GM23338 (cell line): ENCODE data around the gene PTK6. TPM values are rescaled to one million over a fixed set of nuclear protein-coding genes. Genes with fewer than 3 reads are reported as not detected.

Experiments
- ATAC-seq: fragments of 200-7000 bp; cut with Tn5 transposase; 3 replicates; pipeline ENCODE4 v1.9.1; 2020
- DNase-seq: peaks from one replicate; pipeline ENCODE4 v3.0.0-alpha.2; 2015; ENCODE audit warnings: low spot score
- H2AFZ ChIP-seq: fragments of 200-600 bp; sonication (generic); 2 replicates; pipeline ENCODE4 v1.8.0; 2016; ENCODE audit warnings: antibody characterized with exemption, mild to moderate bottlenecking, moderate library complexity
- H3F3A ChIP-seq: fragments of 200-600 bp; sonication (generic); replicated peaks from 2 replicates; pipeline ENCODE4 v1.8.0; 2017; ENCODE audit warnings: antibody characterized with exemption, mixed run types, low read depth
- H3K27ac ChIP-seq: fragments of 200-600 bp; sonication (generic); 2 replicates; pipeline ENCODE4 v1.6.1; 2016; ENCODE audit warnings: low read depth
- H3K27me3 ChIP-seq: fragments of 200-600 bp; sonication (generic); 2 replicates; pipeline ENCODE4 v1.8.0; 2016; ENCODE audit warnings: mild to moderate bottlenecking, mixed run types, moderate library complexity; ENCODE audit not compliant: insufficient read depth
- H3K36me3 ChIP-seq: fragments of 200-600 bp; sonication (generic); 2 replicates; pipeline ENCODE4 v1.8.0; 2016; ENCODE audit warnings: mild to moderate bottlenecking; ENCODE audit not compliant: insufficient read depth
- H3K4me1 ChIP-seq: fragments of 200-600 bp; sonication (generic); 2 replicates; pipeline ENCODE4 v1.8.0; 2016; ENCODE audit warnings: mild to moderate bottlenecking, moderate library complexity; ENCODE audit not compliant: insufficient read depth
- H3K4me2 ChIP-seq: fragments of 200-600 bp; sonication (generic); 2 replicates; pipeline ENCODE4 v1.7.1; 2017; ENCODE audit warnings: mixed run types
- H3K4me3 ChIP-seq: fragments of 200-600 bp; sonication (generic); 2 replicates; pipeline ENCODE4 v1.6.1; 2016; ENCODE audit warnings: mixed run types
- H3K79me2 ChIP-seq: fragments of 200-600 bp; sonication (generic); replicated peaks from 2 replicates; pipeline ENCODE4 v1.8.0; 2017; ENCODE audit warnings: mild to moderate bottlenecking; ENCODE audit not compliant: insufficient read depth
- H3K9me2 ChIP-seq: fragments of 200-600 bp; sonication (generic); 2 replicates; pipeline ENCODE4 v1.8.0; 2017; ENCODE audit not compliant: insufficient read depth
- H4K20me1 ChIP-seq: fragments of 200-600 bp; sonication (generic); replicated peaks from 2 replicates; pipeline ENCODE4 v1.8.0; 2017; ENCODE audit warnings: mild to moderate bottlenecking; ENCODE audit not compliant: insufficient read depth
- H3K27ac Mint-ChIP-seq: 2 replicates; pipeline ENCODE4 v1.8.0; 2020; ENCODE audit warnings: inconsistent platforms, mild to moderate bottlenecking, moderate library complexity, mixed read lengths
- H3K27me3 Mint-ChIP-seq: 3 replicates; pipeline ENCODE4 v1.8.0; 2022; ENCODE audit warnings: low read depth, mild to moderate bottlenecking, moderate library complexity, mixed read lengths, inconsistent platforms; ENCODE audit not compliant: insufficient read depth, poor library complexity
- H3K36me3 Mint-ChIP-seq: 3 replicates; pipeline ENCODE4 v1.8.0; 2021; ENCODE audit warnings: low read depth, mild to moderate bottlenecking, inconsistent platforms, moderate library complexity, mixed read lengths
- H3K4me1 Mint-ChIP-seq: 3 replicates; pipeline ENCODE4 v1.8.0; 2020; ENCODE audit warnings: mild to moderate bottlenecking, inconsistent platforms, mixed read lengths
- H3K4me3 Mint-ChIP-seq: 3 replicates; pipeline ENCODE4 v1.8.0; 2021; ENCODE audit warnings: moderate library complexity, mild to moderate bottlenecking, inconsistent platforms, mixed read lengths
- H3K9me3 Mint-ChIP-seq: 3 replicates; pipeline ENCODE4 v1.8.0; 2020; ENCODE audit warnings: moderate library complexity, mild to moderate bottlenecking, inconsistent platforms, mixed read lengths
- CREB1 ChIP-seq: fragments of 250-450 bp; sonication (Bioruptor Pico); IDR thresholded peaks from 2 replicates; pipeline ENCODE4 v1.5.0; 2020; ENCODE audit warnings: low read depth, mild to moderate bottlenecking, moderate library complexity
- EZH2 ChIP-seq: fragments of 200-600 bp; sonication (generic); IDR thresholded peaks from one replicate; pipeline ENCODE4 v1.8.0; 2017; ENCODE audit warnings: antibody characterized with exemption, mild to moderate bottlenecking, low read depth; ENCODE audit not compliant: unreplicated experiment
- EZH2phosphoT487 ChIP-seq: fragments of 200-600 bp; sonication (generic); IDR thresholded peaks from one replicate; pipeline ENCODE4 v1.8.1; 2018; ENCODE audit warnings: antibody characterized with exemption; ENCODE audit not compliant: unreplicated experiment
- JUNB ChIP-seq: IDR thresholded peaks from one replicate; pipeline ENCODE4 v1.6.1; 2016; ENCODE audit warnings: antibody characterized with exemption; ENCODE audit not compliant: unreplicated experiment
- NANOG ChIP-seq: IDR thresholded peaks from 2 replicates; pipeline ENCODE4 v1.6.1; 2016; ENCODE audit warnings: antibody characterized with exemption, borderline replicate concordance
- POLR2AphosphoS5 ChIP-seq: IDR thresholded peaks from 2 replicates; pipeline ENCODE4 v1.6.1; 2016; ENCODE audit warnings: antibody characterized with exemption, low read depth
- STAT1 ChIP-seq: IDR thresholded peaks from one replicate; pipeline ENCODE4 v1.6.1; 2016; ENCODE audit warnings: antibody characterized with exemption; ENCODE audit not compliant: unreplicated experiment
- ZNF331 ChIP-seq: fragments of 250-450 bp; sonication (Bioruptor Pico); IDR thresholded peaks from 2 replicates; pipeline ENCODE4 v1.5.0; 2020; ENCODE audit warnings: low read depth, mild to moderate bottlenecking, moderate library complexity
- polyA plus RNA-seq: library from polyadenylated mRNA; unstranded; fragments of >200 nt; fragmentation: Nextera tagmentation; extraction: Ambion mirVana; gene quantifications from 2 replicates; pipeline ENCODE4 v1.2.1, GENCODE V29; 2016
- total RNA-seq: library from RNA; depleted of rRNA; stranded (reverse); fragments of >200 nt; shearing (Covaris generic); gene quantifications from 2 replicates; pipeline ENCODE4 v1.2.3, GENCODE V29; 2014
- TF ChIP-seq, protein P1 (sequence below): fragments of 250-450 bp; sonication (Bioruptor Pico); IDR thresholded peaks from 2 replicates; pipeline ENCODE4 v1.5.0; 2020; ENCODE audit warnings: mild to moderate bottlenecking, moderate library complexity
- TF ChIP-seq, protein P2 (sequence below): IDR thresholded peaks from one replicate; pipeline ENCODE4 v1.6.1; 2018; ENCODE audit warnings: antibody characterized with exemption; ENCODE audit not compliant: unreplicated experiment
- TF ChIP-seq, protein P3 (sequence below): IDR thresholded peaks from 2 replicates; pipeline ENCODE4 v1.6.1; 2016; ENCODE audit warnings: antibody characterized with exemption
- TF ChIP-seq, protein P4 (sequence below), 2 experiments: fragments of 200-600 bp in 1 of 2; sonication (generic) in 1 of 2; conservative IDR thresholded peaks; 2 replicates each; pipeline versions ENCODE4 v1.5.1 to v1.6.1; 2016 to 2017; ENCODE audit warnings: antibody characterized with exemption in 2 of 2, low read depth in 2 of 2, mild to moderate bottlenecking in 2 of 2, moderate library complexity in 1 of 2

The PTK6 gene
- total and polyA plus RNA-seq, 2 experiments from 2014 or later, result 0.28 TPM; not detected in 1

DNA sequence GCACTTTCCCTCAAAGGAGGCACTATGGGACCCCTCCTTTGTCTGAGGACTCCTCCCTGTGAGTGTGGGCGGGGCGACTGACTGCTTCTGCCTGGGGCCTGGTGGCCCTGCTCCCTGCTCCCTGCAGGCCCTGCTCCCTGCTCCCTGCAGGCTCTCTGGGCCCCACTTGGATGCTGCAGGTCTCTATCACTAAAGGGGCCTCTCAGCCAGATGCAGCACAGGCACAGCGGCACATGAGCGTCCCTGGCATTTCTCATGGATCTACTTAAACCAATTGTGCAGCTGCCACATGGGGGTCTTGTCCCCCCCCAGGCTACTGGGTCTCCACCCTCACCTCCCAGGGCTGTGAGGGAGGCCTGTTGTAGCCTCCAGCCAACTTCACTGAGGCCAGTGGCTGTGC is 46.1 kb downstream of the PTK6 start:
- Histone ChIP-seq H3F3A (no peaks in the 10 kb centered on the region), H3K4me2 (no peak overlapping the region), H2AFZ (no peak overlapping the region), H3K4me1 (no peaks in the 10 kb centered on the region; the same call in 1 of the 2 replicates), H3K27ac (no peak overlapping the region), H4K20me1 (no peaks in the 10 kb centered on the region), H3K4me3 (no peak overlapping the region), H3K79me2 (no peaks in the 10 kb centered on the region), H3K9me2 (0 out of 2 replicates have a peak, but pooled peaks cover 5% of the 10 kb centered on the region), H3K27me3 (peaks cover 27% of the 10 kb centered on the region), H3K36me3 (no peaks in the 10 kb centered on the region)
- H3K4me1 Mint-ChIP-seq, result peaks cover 3% of the 10 kb centered on the region; the same call in 2 of the 3 replicates
- TF ChIP-seq, protein P1, sequence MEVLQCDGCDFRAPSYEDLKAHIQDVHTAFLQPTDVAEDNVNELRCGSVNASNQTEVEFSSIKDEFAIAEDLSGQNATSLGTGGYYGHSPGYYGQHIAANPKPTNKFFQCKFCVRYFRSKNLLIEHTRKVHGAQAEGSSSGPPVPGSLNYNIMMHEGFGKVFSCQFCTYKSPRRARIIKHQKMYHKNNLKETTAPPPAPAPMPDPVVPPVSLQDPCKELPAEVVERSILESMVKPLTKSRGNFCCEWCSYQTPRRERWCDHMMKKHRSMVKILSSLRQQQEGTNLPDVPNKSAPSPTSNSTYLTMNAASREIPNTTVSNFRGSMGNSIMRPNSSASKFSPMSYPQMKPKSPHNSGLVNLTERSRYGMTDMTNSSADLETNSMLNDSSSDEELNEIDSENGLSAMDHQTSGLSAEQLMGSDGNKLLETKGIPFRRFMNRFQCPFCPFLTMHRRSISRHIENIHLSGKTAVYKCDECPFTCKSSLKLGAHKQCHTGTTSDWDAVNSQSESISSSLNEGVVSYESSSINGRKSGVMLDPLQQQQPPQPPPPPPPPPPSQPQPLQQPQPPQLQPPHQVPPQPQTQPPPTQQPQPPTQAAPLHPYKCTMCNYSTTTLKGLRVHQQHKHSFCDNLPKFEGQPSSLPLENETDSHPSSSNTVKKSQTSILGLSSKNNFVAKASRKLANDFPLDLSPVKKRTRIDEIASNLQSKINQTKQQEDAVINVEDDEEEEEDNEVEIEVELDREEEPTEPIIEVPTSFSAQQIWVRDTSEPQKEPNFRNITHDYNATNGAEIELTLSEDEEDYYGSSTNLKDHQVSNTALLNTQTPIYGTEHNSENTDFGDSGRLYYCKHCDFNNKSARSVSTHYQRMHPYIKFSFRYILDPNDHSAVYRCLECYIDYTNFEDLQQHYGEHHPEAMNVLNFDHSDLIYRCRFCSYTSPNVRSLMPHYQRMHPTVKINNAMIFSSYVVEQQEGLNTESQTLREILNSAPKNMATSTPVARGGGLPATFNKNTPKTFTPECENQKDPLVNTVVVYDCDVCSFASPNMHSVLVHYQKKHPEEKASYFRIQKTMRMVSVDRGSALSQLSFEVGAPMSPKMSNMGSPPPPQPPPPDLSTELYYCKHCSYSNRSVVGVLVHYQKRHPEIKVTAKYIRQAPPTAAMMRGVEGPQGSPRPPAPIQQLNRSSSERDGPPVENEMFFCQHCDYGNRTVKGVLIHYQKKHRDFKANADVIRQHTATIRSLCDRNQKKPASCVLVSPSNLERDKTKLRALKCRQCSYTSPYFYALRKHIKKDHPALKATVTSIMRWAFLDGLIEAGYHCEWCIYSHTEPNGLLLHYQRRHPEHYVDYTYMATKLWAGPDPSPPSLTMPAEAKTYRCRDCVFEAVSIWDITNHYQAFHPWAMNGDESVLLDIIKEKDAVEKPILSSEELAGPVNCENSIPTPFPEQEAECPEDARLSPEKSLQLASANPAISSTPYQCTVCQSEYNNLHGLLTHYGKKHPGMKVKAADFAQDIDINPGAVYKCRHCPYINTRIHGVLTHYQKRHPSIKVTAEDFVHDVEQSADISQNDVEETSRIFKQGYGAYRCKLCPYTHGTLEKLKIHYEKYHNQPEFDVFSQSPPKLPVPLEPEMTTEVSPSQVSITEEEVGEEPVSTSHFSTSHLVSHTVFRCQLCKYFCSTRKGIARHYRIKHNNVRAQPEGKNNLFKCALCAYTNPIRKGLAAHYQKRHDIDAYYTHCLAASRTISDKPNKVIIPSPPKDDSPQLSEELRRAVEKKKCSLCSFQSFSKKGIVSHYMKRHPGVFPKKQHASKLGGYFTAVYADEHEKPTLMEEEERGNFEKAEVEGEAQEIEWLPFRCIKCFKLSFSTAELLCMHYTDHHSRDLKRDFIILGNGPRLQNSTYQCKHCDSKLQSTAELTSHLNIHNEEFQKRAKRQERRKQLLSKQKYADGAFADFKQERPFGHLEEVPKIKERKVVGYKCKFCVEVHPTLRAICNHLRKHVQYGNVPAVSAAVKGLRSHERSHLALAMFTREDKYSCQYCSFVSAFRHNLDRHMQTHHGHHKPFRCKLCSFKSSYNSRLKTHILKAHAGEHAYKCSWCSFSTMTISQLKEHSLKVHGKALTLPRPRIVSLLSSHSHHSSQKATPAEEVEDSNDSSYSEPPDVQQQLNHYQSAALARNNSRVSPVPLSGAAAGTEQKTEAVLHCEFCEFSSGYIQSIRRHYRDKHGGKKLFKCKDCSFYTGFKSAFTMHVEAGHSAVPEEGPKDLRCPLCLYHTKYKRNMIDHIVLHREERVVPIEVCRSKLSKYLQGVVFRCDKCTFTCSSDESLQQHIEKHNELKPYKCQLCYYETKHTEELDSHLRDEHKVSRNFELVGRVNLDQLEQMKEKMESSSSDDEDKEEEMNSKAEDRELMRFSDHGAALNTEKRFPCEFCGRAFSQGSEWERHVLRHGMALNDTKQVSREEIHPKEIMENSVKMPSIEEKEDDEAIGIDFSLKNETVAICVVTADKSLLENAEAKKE (CRISPR knock-in tag), result no peak
- TF ChIP-seq STAT1 (no peak), CREB1 (no peak), EZH2 (no peak), ZNF331 (no peak), JUNB (no peak), POLR2AphosphoS5 (no peak), EZH2phosphoT487 (no peak), NANOG (no peak)
- TF ChIP-seq, protein P2, sequence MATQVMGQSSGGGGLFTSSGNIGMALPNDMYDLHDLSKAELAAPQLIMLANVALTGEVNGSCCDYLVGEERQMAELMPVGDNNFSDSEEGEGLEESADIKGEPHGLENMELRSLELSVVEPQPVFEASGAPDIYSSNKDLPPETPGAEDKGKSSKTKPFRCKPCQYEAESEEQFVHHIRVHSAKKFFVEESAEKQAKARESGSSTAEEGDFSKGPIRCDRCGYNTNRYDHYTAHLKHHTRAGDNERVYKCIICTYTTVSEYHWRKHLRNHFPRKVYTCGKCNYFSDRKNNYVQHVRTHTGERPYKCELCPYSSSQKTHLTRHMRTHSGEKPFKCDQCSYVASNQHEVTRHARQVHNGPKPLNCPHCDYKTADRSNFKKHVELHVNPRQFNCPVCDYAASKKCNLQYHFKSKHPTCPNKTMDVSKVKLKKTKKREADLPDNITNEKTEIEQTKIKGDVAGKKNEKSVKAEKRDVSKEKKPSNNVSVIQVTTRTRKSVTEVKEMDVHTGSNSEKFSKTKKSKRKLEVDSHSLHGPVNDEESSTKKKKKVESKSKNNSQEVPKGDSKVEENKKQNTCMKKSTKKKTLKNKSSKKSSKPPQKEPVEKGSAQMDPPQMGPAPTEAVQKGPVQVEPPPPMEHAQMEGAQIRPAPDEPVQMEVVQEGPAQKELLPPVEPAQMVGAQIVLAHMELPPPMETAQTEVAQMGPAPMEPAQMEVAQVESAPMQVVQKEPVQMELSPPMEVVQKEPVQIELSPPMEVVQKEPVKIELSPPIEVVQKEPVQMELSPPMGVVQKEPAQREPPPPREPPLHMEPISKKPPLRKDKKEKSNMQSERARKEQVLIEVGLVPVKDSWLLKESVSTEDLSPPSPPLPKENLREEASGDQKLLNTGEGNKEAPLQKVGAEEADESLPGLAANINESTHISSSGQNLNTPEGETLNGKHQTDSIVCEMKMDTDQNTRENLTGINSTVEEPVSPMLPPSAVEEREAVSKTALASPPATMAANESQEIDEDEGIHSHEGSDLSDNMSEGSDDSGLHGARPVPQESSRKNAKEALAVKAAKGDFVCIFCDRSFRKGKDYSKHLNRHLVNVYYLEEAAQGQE, result no peak
- TF ChIP-seq, protein P3, sequence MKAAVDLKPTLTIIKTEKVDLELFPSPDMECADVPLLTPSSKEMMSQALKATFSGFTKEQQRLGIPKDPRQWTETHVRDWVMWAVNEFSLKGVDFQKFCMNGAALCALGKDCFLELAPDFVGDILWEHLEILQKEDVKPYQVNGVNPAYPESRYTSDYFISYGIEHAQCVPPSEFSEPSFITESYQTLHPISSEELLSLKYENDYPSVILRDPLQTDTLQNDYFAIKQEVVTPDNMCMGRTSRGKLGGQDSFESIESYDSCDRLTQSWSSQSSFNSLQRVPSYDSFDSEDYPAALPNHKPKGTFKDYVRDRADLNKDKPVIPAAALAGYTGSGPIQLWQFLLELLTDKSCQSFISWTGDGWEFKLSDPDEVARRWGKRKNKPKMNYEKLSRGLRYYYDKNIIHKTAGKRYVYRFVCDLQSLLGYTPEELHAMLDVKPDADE, result no peak
- TF ChIP-seq, protein P4, sequence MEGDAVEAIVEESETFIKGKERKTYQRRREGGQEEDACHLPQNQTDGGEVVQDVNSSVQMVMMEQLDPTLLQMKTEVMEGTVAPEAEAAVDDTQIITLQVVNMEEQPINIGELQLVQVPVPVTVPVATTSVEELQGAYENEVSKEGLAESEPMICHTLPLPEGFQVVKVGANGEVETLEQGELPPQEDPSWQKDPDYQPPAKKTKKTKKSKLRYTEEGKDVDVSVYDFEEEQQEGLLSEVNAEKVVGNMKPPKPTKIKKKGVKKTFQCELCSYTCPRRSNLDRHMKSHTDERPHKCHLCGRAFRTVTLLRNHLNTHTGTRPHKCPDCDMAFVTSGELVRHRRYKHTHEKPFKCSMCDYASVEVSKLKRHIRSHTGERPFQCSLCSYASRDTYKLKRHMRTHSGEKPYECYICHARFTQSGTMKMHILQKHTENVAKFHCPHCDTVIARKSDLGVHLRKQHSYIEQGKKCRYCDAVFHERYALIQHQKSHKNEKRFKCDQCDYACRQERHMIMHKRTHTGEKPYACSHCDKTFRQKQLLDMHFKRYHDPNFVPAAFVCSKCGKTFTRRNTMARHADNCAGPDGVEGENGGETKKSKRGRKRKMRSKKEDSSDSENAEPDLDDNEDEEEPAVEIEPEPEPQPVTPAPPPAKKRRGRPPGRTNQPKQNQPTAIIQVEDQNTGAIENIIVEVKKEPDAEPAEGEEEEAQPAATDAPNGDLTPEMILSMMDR (conservative IDR thresholded peaks at IDR 0.05; ENCODE audit: low read depth in 2 of 2), result no peak
- peaks cover 19% of the 10 kb centered on the region for H3K36me3 Mint-ChIP-seq
- ATAC-seq (no peak), DNase-seq (no peak)
- no peak overlapping the region for H3K4me3 Mint-ChIP-seq
- H3K27ac Mint-ChIP-seq, result no peak overlapping the region
- H3K9me3 Mint-ChIP-seq, result peaks cover 6% of the 10 kb centered on the region; the same call in 2 of the 3 replicates
- H3K27me3 Mint-ChIP-seq, result peaks cover 28% of the 10 kb centered on the region
